ENCODE results near the gene FIBCD1.

- TF ChIP-seq CTCF (conservative IDR thresholded peaks at IDR 0.05; ENCODE audit: low read length) (no peak), EZH2phosphoT487 (IDR thresholded peaks at IDR 0.05; ENCODE audit: borderline replicate concordance, low read depth, low read length) (no peak)
Measured at GRCh38 chr9:130895038-130895437, 44.0 kb downstream of the FIBCD1 start.

All from OCI-LY7 (cell line).